SKM-1 (cell line): Measurements from ENCODE around the gene IGSF23.
A peak's percentile ranks its signal among the peaks of the same experiment; 100 is the strongest.
"Not testable (repeated sequence)": the region's sequence is repeated elsewhere in the genome, so short reads cannot be mapped to it uniquely, and the experiment has no call there.

Experiments
- DNase-seq: peaks from one replicate; lab custom pipeline; 2025; ENCODE audit not compliant: unreplicated experiment; lab: John Stamatoyannopoulos, UW

IGSF23 gene

DNA sequence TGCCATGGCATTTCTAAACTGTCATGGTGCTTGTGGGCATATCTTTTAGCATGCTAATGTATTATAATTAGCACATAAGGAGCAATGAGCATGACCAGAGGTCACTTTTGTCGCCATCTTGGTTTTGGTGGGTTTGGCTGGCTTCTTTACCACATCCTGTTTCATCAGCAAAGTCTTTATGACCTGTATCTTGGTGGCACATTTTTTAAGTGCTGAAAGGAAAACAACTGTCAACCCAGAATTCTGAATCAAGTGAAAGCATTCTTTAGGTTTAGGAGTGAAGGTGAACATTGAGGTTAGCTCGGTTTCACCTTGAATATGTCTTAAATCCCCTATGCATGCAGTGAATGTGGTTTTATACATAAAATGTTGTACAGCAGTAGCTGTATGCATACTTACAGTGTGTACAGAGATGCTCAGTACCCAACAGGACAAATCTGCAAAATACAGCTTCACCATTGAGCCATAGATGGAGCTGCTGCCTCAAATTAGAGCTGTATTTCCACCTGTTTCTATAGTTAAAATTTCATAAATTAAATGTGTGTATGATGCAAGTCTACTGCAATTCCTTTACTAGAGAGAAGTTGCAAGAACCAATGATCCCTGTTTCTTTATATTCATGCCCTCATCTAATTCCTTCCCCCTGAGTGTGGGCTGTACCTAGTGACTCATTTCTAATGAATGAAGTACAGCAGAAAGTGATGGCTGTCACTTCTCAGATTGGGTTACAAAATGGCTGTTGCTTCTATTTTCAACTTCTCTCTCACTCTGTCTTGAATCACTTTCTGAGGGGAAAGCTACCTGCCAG lies 25.2 kb upstream of the IGSF23 start:
- no peak for DNase-seq

DNA sequence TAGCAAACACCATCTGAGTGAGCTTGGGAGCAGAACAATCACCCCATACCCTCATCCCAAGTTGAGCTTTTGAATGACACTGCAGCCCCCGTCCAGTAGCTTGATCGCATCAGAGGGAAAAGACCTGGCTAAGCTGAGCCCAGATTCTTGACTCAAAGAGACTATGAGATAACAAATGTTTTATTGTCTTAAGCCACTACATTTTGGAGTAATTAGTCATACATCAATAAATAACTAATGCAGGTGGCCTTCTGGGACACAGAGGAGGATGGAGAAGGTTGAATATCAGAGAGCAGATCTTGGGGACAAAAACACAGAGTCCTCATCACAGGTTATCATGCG lies 24.6 kb upstream of the IGSF23 start:
- no peak for DNase-seq

DNA sequence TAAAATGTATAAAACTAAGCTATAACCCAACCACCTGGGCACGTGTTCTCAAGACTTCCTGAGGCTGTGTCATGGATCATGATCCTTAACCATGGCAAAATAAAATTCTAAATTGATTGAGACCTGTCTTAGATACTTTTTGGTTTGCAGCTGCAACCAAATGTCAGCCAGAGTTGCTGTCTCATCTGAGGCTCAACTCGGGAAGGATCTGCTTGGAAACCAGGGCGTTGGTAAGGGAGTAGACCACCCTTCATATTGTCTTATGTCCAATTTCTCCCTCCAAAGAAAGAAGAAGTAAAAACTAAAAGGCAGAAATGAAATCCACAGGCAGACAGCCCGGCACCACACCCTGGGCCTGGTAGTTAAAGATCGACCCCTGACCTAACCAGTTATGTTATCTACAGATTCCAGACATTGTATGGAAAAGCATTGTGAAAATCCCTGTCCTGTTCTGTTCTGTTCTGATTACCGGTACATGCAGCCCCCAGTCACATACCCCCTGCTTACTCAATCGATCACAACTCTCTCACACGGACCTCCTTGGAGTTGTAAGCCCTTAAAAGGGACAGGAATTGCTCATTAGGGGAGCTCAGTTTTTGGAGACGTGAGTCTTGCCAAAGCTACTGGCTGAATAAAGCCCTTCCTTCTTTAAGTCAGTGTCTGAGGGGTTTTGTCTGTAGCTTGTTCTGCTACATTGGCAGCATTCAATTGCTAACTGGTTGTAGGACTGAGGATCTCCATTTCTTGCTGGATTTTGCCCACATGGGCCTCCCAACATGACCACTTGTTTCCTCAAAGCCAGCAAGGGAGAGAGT lies 22.9 kb upstream of the IGSF23 start:
- DNase-seq = no peak

DNA sequence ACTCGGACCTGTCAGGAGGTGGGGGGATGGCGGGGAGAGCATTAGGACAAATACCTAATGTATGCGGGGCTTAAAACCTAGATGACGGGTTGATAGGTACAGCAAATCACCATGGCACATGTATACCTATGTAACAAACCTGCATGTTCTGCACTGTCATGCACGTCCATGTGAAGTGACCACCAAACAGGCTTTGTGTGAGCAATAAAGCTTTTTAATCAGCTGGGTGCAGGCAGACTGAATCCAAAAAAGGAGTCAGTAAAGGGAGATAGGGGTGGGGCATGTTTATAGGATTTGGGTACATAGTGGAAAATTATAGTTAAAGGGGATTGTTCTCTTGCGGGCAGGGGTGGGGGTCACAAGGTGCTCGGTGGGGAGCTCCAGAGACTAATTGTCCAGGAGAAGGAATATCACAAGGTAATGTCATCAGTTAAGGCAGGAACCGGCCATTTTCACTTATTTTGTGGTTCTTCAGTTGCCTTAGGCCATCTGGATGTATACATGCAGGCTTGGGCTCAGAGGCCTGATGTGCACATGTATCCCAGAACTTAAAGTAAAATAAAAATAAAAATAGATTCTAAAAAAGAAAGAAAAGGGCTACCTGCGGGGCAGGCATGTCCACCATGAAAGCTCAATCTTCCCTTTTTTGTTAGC lies 21.9 kb upstream of the IGSF23 start:
- not testable (repeated sequence) for DNase-seq

DNA sequence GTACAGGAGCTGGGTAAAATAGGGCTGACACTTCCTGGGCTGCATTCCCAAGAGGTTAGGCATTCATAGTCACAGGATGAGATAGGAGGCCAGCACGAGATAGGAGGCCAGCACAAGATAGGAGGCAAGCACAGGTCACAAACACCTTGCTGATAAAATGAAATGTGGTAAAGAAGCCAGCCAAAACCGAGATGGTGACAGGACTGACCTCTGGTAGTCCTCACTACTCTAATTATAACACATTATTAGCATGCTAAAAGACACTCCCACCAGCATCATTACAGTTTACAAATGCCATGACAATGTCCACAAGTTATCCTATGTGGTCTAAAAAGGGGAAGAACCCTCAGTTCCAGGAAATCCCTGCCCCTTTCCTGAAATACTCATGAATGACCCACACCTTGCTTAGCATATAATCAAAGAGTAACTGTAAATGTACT lies 20.9 kb upstream of the IGSF23 start:
- no peak for DNase-seq

DNA sequence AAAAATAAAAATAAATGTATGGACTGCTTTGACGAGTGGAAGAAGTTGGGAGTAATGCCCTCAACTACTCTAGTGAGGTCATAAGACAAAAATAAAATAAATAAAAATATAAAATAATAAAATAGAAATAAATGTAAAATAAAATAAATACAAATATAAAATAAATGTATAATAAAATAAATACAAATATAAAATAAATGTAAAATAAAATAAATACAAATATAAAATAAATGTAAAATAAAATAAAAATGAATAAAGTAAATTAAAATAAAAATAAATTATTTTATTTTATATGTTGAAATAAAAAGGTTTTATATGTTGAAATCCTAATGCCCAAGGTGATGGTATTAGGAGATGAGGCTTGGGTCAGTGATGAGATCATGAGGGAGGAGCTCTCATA lies 20.1 kb upstream of the IGSF23 start:
- DNase-seq = no peak

DNA sequence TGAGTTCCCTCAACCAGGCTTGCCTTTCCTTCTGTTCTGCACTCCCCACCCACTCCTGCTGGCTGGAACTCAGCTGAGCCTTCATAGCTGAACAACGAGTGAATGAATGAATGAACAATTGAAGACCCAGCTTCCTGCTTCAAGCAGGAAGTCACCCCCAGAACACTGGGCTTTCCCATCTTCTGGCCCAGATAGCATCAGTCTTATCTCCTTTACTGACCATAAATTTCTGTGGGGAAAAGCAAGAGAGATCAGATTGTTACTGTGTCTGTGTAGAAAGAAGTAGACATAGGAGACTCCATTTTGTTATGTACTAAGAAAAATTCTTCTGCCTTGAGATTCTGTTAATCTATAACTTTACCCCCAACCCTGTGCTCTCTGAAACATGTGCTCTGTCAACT lies 19.5 kb upstream of the IGSF23 start:
- DNase-seq = not testable (repeated sequence)

DNA sequence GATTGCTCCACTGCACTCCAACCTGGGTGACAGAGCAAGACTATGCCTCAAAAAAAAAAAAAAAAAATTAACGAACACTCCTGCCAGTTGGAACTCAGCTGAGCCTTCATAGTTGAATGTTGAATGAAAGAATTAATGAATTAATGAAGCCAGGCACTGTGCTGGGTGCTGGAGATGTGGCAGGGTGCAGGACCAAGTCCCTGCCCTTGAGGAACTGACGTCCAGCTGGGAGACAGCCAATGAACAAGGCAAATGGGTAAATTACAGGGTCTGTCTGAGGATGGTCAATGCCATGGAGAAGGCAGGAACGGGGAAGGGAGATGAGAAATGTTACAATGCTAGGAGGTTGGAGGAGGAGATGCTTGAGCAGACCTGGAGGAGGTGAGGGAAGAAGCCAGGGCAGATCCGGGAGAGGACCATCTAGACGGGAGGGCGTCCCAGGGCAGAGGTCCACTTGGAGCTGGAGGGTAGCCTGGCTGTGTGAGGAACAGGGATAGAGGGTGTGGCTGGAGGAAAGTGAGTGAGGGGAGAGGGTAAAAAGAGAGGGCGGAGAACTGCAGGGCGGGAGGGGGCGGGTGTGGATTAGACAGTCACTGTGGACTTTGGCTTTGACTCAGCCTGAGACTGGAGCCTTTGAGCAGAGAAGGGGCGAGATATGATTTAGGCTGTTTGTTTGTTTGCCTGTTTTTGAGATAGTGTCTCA lies 16.8 kb upstream of the IGSF23 start:
- no peak for DNase-seq

DNA sequence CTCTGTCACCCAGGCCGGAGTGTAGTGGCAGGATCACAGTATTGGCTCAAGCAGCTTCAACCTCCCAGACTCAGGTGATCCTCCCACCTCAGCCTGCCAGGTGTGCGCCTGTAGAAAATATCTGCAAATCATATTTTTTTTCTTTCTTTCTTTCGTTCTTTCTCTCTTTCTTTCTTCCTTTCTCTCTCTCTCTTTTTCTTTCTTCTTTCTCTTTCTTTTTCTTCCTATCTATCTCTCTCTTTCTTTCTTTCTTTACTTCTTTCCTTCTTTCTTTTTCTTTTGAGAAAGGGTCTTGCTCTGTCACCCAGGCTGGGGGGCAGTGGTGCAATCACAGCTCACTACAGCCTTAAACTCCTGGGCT lies 16.3 kb upstream of the IGSF23 start:
- no peak for DNase-seq

DNA sequence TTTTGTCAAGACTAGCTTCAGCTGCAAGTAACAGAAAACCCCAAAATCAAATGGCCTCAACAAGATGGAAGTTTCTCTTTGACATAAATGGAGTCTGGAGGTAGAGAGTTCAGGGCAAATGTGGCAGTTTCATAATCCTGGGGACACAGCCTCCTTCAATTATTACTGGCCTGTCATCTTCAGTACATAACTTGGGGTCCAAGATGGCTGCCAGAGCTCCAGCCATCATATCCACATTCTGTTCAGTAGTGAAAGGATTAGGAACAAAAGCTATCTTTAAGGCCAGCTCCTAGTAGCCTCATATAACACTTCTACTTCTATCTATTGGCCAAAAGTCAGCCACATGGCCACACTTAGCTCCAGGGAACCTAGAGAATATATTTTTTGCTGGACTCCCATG lies 15.0 kb upstream of the IGSF23 start:
- DNase-seq = no peak

DNA sequence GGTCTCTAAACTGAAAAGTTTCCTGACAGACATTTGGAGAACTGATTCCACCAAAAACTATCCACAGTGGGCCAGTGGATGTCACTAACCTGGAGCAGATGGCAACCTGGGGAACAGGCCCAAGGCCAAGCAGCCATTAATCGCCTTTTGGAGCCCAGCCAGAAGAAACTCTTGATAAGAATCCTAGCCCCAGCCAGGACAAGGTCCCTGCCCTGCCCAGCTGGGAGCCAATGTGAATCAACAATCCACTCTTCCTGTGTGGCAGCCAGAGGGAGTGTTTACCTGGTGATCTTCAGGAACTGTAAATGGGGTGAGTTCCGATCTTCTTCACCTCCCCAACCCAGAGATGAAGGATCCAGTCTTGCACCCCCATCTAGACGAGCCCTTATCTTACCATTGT lies 14.5 kb upstream of the IGSF23 start:
- no peak for DNase-seq

DNA sequence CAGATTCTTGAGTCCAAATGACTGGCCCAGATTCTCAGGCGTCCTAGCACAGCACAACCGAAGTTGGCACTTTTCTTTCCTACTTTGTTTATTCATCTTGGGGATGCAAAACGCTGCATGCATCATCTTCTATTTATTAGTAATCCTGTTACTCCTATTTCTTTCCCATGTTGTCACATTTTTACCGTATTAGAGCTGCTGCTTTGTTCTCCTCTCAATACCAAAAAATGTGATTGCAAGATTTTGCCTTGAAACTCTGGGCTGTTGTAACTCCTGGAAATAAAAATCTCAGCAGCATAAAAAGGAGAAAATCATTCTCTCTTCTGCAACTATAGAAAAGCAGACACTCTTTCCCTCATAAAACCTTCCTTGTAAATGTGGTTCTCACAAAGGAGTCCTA lies 12.9 kb upstream of the IGSF23 start:
- DNase-seq = no peak

DNA sequence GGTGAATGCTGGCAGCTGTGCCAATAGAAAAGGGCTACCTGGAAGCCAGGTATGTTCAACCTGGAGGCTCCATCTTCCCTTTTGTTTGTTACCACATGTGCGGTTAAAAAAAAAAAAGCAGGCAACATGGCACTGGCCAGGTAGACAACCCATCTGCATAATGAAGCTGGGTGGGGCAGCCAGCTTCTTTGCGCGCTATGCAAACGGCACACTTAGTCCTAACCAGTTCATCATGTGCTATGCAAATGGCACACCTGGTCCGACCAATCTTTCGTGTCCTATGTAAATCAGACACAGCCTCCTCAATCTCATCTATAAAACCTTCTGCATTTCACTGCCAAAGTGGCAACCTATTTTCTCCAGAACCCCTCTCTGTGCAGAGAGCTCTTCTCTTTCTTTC lies 11.3 kb upstream of the IGSF23 start:
- no peak for DNase-seq

DNA sequence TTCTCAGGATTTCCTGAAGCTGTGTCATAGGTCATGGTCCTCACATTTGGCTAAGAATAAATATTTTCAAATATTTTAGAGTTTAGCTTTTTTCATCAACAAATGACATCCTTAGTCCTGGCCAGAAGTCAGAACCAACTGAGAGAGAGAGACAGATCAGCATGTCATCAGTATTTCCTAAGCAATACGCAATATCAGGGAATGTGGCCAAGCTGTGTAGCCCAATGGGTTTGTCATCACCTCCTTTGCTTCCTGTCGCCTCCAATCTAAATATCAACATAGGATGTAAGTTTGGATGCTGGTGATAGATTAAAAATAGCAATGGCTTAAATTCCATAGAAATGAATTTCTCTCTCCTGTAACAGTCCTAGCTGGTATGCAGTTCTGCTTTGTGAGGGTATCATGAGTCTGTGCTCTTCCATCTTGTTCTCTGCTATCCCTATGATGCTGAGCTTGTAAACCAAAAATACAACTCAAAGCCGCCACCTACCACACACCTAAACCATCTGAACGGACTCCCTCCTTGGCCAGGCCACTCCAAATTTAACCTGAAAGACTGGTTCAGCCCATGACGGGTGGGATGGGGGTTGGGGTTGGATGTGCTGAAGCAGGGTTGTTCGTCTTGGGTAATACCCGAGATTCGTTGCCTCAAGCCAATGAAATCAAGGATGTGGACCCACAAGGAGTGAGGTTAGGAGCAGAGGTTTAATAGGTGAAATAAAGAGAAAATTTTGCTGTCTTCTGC lies 10.0 kb upstream of the IGSF23 start:
- no peak for DNase-seq

DNA sequence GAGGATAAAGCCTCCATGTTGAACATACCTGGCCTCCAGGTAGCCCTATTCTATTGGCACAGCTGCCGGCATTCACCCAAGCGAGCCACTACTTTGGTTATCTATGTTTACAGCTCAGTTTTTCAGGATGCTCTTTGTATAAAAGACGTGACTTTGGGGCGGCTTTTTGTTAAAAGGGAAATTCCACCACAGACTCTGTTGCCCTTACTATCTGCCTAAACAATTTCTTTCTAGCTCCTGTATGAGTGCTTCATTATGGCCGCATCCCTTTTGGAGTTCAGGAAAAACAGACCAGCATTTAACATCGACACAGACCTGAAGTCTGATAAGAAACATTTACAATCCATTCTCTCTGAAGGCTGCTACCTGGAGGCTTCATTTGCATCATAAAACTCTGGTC lies 9.1 kb upstream of the IGSF23 start:
- no peak for DNase-seq

DNA sequence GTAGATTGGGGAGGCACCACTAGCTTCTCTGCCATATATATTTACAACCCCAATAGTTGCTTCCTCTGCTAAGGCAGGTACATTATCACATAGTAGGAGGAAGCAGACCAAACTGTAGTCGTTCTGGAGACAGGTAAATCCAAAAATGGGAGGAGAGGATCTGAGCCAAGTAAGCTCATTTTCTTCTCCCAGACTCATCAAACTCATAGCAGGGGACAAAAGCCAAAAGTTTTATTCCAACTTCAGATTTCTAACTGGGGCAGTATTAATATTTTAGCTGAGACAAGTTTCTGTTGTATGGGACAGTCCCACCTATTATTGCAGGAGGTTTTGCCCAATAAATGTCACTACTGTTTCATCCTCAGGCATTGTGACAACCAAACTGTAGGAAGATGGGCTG lies 7.8 kb upstream of the IGSF23 start:
- no peak for DNase-seq

DNA sequence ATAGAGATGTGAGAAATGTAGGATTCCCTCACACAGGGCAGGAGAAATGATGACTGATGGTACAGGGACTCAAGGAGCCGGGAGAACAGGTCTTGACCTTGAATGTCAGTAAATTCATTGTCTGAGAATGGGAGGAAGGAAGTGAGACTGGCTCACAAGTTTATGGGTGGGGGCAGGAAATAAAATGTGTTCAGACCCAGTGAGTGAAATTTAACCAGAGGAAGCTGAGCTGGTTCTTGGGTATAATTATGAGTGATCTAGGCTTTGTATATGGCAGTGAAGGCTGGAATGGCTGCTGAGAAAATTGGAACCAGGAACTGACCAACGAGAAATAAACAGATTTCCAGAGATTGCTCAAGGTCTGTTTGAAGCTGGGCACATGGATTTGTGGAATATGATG lies 6.3 kb upstream of the IGSF23 start:
- no peak for DNase-seq

DNA sequence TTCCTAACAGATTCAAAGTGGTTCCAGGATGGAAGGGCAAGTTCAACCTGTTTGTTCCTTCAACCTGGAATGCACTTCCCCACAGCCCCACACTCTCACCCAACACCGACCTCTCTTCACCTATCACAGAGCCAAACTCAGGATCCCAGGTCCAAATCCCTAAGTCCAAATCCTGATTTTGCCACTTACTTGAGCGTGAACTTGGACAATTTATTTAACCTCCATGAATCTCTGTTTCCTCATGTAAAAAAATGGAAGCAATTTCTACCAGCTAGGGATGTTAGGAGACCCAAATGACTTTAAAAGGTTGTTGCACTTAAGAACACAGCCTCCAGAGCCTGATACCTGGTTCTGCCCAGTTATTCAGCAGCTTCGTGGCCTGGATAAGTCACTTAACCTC lies 5.4 kb upstream of the IGSF23 start:
- DNase-seq = no peak

DNA sequence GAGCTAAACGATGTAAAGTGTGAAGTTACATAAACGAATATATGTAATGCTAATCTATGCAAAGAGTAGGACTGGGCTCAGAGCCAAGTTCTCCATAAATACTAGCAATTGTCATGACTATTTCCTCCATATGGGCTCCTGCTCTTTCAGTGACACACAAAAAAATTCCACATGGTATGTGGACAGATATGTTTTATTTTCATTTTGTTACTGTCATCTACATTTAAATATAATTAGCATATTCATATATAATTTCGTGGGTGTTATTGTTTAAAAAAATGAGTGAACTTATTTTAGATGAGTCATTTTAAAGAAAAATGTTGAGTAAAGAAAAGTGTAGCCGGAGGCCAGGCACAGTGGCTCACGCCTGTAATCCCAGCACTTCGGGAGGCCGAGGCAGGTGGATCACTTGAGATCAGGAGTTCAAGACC lies 5.0 kb upstream of the IGSF23 start:
- no peak for DNase-seq

DNA sequence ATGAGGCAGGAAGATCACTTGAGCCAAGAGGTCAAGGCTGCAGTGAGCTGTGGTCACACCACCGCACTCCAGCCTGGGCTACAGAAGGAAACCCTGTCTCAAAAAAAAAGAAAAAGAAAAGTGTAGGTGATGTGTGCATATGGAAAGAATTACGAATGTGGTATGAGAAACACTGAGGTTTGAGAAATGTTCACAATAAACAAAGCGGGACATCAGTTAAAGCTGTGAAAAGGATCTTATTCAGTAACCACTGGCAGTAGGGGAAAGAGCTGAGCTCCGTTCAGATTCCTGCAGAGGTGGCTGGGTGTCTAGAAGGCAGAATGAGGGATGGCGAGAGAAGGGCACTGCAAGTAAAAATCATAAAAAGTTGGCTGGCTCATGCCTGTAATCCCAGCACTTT lies 4.1 kb upstream of the IGSF23 start:
- no peak for DNase-seq

DNA sequence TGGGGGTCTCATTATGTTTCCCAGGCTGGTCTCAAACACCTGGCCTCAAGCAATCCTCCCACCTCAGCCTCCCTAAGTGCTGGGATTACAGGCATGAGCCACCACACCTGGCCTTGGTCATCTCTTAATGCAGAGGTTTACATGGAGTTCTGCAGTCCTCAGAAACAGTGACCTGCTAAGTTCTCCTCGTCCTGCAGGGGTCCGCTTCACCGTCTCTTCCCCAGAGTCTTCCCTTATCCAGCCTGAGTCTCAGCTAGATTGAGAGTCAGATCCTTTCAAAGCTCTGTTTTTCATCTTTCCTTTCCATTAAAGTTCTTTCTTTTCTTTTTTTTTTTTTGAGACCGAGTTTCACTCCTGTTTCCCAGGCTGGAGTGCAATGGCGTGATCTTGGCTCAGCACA lies 2.9 kb upstream of the IGSF23 start:
- DNase-seq = peak; percentile 5
